ENCODE results near the gene DSCAML1. TPM values are rescaled to one million over a fixed set of nuclear protein-coding genes. Genes with fewer than 3 reads are reported as not detected.

Gene DSCAML1
- total and polyA plus RNA-seq, 2 of the 8 experiments (the other 6 are each of a cell fraction or from before 2014, with no cell fraction given): 0.19 to 0.24 TPM

GRCh38 chr11:117473481-117474091 lies 323.4 kb downstream of the DSCAML1 start:
- Histone ChIP-seq H2BK12ac (ENCODE audit: low read depth, low read length) (no peak overlapping the region), H3K9me3 (ENCODE audit: insufficient read depth in 2 of 2, low read depth in 1 of 2, low read length in 1 of 2) (no peaks in the 10 kb centered on the region), H2BK120ac (replicated peaks; ENCODE audit: low read depth, low read length) (no peak overlapping the region), H3K56ac (replicated peaks; ENCODE audit: insufficient read length, low read depth, low read length) (no peak overlapping the region), H3K27me3 (replicated peaks in 1 of 4; ENCODE audit: control insufficient read depth in 3 of 4, extremely low read depth in 1 of 4, insufficient read depth in 3 of 4, low read length in 3 of 4) (no peaks in the 10 kb centered on the region; a peak in 1 of 7 replicates), H3K4me3 (ENCODE audit: extremely low read depth in 1 of 4, insufficient read depth in 2 of 4, low read depth in 3 of 4, low read length in 4 of 4) (no peak overlapping the region), H2AK5ac (ENCODE audit: low read depth, low read length) (no peak overlapping the region), H3K18ac (ENCODE audit: extremely low read depth, low read length) (no peak overlapping the region), H3K79me2 (ENCODE audit: control insufficient read depth in 1 of 2, insufficient read depth in 2 of 2, low read length in 2 of 2) (no peaks in the 10 kb centered on the region), H3K79me1 (ENCODE audit: low read depth, low read length) (no peaks in the 10 kb centered on the region), H4K20me1 (replicated peaks in 1 of 2; ENCODE audit: control insufficient read depth in 1 of 2, insufficient read depth in 2 of 2, low read length in 2 of 2) (no peaks in the 10 kb centered on the region), H3K27ac (ENCODE audit: low read depth, low read length) (no peak overlapping the region), H3K4me1 (replicated peaks in 1 of 4; ENCODE audit: control insufficient read depth in 3 of 4, insufficient read depth in 4 of 4, low read length in 3 of 4) (peaks cover under 1 to 14% (median 7%) of the 10 kb centered on the region in 4 experiments; a peak in 6 of 7 replicates), H2BK15ac (ENCODE audit: low read length) (peak overlapping the region; percentile 46; the same call in 1 of the 2 replicates), H2BK20ac (ENCODE audit: low read length) (0 out of 2 replicates have a peak overlapping the region, but pooled peaks have one; percentile 88), H3K36me3 (ENCODE audit: control insufficient read depth in 2 of 4, insufficient read depth in 4 of 4, low read length in 3 of 4) (no peaks in the 10 kb centered on the region; a peak in 1 of 8 replicates), H3K9ac (replicated peaks in 1 of 4; ENCODE audit: extremely low read depth in 1 of 4, low read depth in 3 of 4, low read length in 3 of 4) (no peak overlapping the region), H4K91ac (replicated peaks; ENCODE audit: insufficient read length, low read length) (no peak overlapping the region), H4K5ac (ENCODE audit: insufficient read length, low read depth, low read length) (no peak overlapping the region), H3K23me2 (ENCODE audit: low read depth, low read length) (peaks cover 2% of the 10 kb centered on the region; the same call in 1 of the 2 replicates), H2BK5ac (ENCODE audit: low read depth, low read length) (no peak overlapping the region), H3K14ac (ENCODE audit: insufficient read length) (no peak overlapping the region), H4K8ac (ENCODE audit: extremely low read depth, insufficient read depth, low read length) (no peak overlapping the region), H3K4ac (replicated peaks; ENCODE audit: insufficient read length, low read depth, low read length) (no peak overlapping the region), H2AFZ (ENCODE audit: low read length) (no peak overlapping the region), H3K23ac (ENCODE audit: insufficient read length) (no peak overlapping the region), H3K4me2 (ENCODE audit: insufficient read depth in 1 of 2, low read depth in 2 of 2, low read length in 2 of 2) (0 out of 4 replicates have a peak overlapping the region, but pooled peaks of 1 of the 2 experiments have one; percentile 8)
- 62% methylated on average over 8 of the region's 8 CpGs; no CpG with 5 or more reads in 1 of the 2 experiments for WGBS, 2 experiments (ENCODE audit: extremely low coverage in 1 of 2, insufficient coverage in 1 of 2, insufficient read length in 1 of 2, insufficient replicate concordance in 2 of 2, low coverage in 1 of 2, low lambda C conversion rate in 2 of 2, missing lambda C conversion rate in 1 of 2)
- DNase-seq (ENCODE audit: low read depth in 1 of 2, low spot score in 2 of 2) (peak in 1 of 2 experiments; percentile 19), FAIRE-seq (peak; percentile 68)
- ChIA-PET POLR2A (ENCODE audit: partially characterized antibody) (no interaction called here), CTCF (ENCODE audit: partially characterized antibody) (interaction anchor here (0.7 to 2.0 kb wide), 8 partner anchors 13 to 345 kb away, joined by 3 to 7 read pairs (median 3); no protein-coding TSS in a partner anchor)
- TF ChIP-seq USF2 (IDR thresholded peaks at IDR 0.05; ENCODE audit: low read length) (no peak), YY1 (IDR thresholded peaks at IDR 0.05; ENCODE audit: low read depth, low read length) (peak; percentile 88), SIRT6 (IDR thresholded peaks at IDR 0.05; ENCODE audit: low read length) (no peak)

Data from H1 (cell line).